AG04450 (cell line): ENCODE data around the gene ZBTB32. TPM values are rescaled to one million over a fixed set of nuclear protein-coding genes. Genes with fewer than 3 reads are reported as not detected.

Experiments used
- CTCF ChIA-PET: fragments of 300-600, 350-600 bp; formaldehyde crosslinking; extraction: SDS; loops from one replicate; lab custom pipeline; 2022; ENCODE audit warnings: antibody characterized with exemption, inconsistent platforms; lab: Charles Lee
- POLR2A ChIA-PET: fragments of 350-600 bp; formaldehyde crosslinking; extraction: SDS; loops from one replicate; lab custom pipeline; 2021; ENCODE audit warnings: antibody characterized with exemption, inconsistent platforms; lab: Yijun Ruan, JAX
- DNase-seq: peaks from one replicate; pipeline ENCODE4 v3.0.0-alpha.2; 2011; ENCODE audit warnings: low read depth, low spot score
- H3K27ac ChIP-seq: one replicate; pipeline ENCODE4 v1.5.1; 2012; ENCODE audit warnings: low read depth, low read length, control low read depth
- H3K27me3 ChIP-seq: one replicate; pipeline ENCODE4 v1.6.0; 2012; ENCODE audit warnings: low read length; ENCODE audit not compliant: control insufficient read depth, insufficient read depth
- H3K4me3 ChIP-seq: 2 replicates; pipeline ENCODE4 v1.5.1; 2011; ENCODE audit warnings: mild to moderate bottlenecking, low read depth, low read length, control low read depth
- H3K9me3 ChIP-seq: 2 replicates; pipeline ENCODE4 v1.5.1; 2012; ENCODE audit warnings: low read length; ENCODE audit not compliant: control insufficient read depth, insufficient read depth
- polyA plus RNA-seq: library from polyadenylated mRNA; depleted of rRNA; stranded (reverse); fragments of >200 nt; gene quantifications from 2 replicates; pipeline ENCODE4 v1.2.3, GENCODE V29; 2011
- TF ChIP-seq, protein P1 (sequence below): IDR thresholded peaks from 2 replicates; pipeline ENCODE4 v1.5.1; 2011; ENCODE audit warnings: low read depth, low read length, control low read depth, inconsistent platforms

ZBTB32 gene
- polyA plus RNA-seq, 1 experiment = not detected

DNA sequence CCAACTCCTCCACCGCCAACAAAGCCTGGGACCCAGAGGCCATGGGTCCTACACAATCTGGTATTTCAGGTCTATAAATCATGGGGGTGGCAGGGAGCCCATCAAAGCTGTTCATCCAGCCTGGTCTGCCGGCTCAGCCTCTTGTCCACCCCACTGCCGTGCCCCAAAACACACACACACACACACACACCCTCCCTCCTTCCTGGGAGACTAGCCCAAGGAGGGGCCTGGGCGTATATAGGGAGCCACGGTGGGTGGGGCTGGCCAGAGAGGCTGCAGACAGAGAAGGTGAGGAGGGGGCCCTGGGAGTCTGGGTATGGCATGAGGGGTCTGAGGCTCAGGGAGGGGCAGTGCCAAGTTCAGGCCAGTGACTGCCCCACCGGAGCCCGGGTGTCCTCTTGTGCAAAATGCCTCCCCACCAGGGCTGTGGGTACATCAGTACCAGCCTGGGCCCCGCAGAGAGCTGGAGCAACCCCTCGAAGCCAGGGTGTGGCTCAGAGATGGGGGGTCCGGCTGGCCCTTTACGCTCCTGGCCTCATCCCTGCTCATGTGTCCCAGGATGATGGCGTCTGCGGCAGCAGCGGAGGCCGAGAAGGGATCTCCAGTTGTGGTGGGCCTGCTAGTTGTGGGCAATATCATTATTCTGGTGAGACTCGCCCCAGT, 38.0 kb upstream of the ZBTB32 start, which contains the start of gene UPK1A:
Gene UPK1A (plus strand): TSS at position 267 of the 663 bp plus-strand sequence. CDS start 296 bp downstream, at position 563.
- H3K4me3 ChIP-seq = no peak within 1 kb of the TSS
- ChIA-PET CTCF (no interaction called here), POLR2A (no interaction called here)
- peaks cover 6% of the 10 kb centered on the region for H3K27me3 ChIP-seq
- TF ChIP-seq, protein P1, sequence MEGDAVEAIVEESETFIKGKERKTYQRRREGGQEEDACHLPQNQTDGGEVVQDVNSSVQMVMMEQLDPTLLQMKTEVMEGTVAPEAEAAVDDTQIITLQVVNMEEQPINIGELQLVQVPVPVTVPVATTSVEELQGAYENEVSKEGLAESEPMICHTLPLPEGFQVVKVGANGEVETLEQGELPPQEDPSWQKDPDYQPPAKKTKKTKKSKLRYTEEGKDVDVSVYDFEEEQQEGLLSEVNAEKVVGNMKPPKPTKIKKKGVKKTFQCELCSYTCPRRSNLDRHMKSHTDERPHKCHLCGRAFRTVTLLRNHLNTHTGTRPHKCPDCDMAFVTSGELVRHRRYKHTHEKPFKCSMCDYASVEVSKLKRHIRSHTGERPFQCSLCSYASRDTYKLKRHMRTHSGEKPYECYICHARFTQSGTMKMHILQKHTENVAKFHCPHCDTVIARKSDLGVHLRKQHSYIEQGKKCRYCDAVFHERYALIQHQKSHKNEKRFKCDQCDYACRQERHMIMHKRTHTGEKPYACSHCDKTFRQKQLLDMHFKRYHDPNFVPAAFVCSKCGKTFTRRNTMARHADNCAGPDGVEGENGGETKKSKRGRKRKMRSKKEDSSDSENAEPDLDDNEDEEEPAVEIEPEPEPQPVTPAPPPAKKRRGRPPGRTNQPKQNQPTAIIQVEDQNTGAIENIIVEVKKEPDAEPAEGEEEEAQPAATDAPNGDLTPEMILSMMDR = no peak
- no peaks in the 10 kb centered on the region for H3K9me3 ChIP-seq
- no peak within 1 kb of the TSS for H3K27ac ChIP-seq
- no peak for DNase-seq

DNA sequence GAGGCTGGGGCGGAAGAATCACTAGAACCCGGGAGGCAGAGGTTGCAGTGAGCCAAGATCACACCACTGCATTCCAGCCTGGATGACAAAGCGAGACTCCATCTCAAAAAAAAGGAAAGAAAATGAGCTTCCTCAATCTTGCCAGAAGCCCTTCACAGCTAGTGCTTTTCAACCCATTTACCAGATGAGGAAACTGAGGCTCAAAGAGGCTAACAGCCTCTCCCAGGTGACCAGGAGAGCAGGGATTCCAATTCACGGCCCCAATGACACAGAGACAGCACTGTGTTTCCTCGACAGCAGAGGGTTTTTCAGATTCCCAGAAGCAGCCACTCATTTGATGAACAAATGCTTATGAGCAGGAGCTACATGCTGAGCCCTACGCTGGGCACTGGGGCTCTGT, 34.8 kb upstream of the ZBTB32 start:
- Histone ChIP-seq H3K4me3 (no peak overlapping the region), H3K27me3 (peaks cover 9% of the 10 kb centered on the region), H3K9me3 (no peaks in the 10 kb centered on the region; the same call in 1 of the 2 replicates), H3K27ac (no peak overlapping the region)
- TF ChIP-seq, protein P1 = no peak
- DNase-seq = no peak
- CTCF ChIA-PET = interaction anchor here (0.5 kb wide), 1 partner anchor 552 kb away, joined by 8 read pairs; no protein-coding TSS in a partner anchor
- POLR2A ChIA-PET = interaction anchor here (0.9 kb wide), 1 partner anchor 9 kb away, joined by 8 read pairs; no protein-coding TSS in a partner anchor

DNA sequence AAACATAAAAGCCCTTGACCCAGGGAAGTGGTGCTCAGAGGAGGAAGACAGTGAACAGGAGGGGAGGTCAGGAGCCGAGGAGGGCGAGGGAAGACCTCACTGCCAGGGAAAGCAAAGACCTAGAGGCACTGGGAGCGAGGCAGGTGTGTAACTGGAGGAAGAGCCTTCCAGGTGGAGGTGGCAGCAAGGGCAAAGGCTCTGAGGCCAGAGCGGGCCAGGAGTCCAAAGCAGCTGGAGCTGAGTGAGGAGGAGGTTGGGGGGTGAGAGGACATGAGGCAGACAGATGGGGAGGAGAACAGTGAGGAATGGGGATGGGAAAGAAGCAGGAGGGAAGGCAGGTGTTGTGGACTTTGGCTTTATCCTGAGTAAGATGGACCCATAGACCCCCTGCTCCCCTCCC, 34.4 kb upstream of the ZBTB32 start:
- Histone ChIP-seq H3K27ac (no peak overlapping the region), H3K4me3 (no peak overlapping the region), H3K27me3 (peaks cover 9% of the 10 kb centered on the region), H3K9me3 (no peaks in the 10 kb centered on the region; the same call in 1 of the 2 replicates)
- TF ChIP-seq, protein P1 = no peak
- no peak for DNase-seq
- POLR2A ChIA-PET = interaction anchor here (0.9 kb wide), 1 partner anchor 10 kb away, joined by 8 read pairs; no protein-coding TSS in a partner anchor
- CTCF ChIA-PET = no interaction called here

DNA sequence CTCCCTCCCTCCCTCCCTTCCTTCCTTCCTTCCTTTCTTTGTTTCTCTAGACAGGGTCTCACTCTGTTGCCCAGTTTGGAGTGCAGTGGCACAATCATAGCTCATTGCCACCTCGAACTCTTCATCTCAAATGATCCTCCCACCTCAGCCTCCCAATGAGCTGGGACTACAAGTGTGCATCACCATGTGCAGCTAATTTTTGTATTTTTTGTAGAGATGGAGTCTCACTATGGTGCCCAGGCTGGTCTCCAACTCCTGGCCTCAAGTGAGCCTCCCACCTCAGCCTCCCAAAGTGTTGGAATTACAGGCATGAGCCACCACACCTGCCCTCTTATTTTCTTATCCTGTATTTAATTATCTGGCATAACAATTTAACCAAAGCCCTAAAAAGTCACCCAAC, 33.7 kb upstream of the ZBTB32 start:
- no peaks in the 10 kb centered on the region; the same call in 1 of the 2 replicates for H3K9me3 ChIP-seq
- no peak for DNase-seq
- ChIA-PET POLR2A (no interaction called here), CTCF (no interaction called here)
- H3K27me3 ChIP-seq = peaks cover 9% of the 10 kb centered on the region
- no peak overlapping the region for H3K4me3 ChIP-seq
- no peak overlapping the region for H3K27ac ChIP-seq
- TF ChIP-seq, protein P1 = no peak

DNA sequence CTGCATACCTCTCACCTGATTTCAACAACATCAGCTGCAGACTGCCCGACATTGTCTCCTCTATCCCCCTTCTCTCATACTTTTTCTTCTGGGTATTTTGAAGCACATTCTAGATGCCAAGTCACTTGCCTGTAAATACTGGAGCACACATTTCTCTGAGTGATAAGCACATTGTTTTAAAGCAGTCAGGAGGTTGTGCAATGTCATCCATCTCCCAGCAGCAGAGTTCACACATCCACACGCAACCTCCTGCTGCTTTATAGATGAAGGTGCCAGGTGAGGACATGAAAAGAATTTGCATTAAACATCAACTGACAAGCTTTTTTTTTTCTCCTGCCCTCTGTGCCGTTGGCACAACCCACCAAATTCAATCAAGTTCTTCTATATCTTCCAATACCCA, 32.5 kb upstream of the ZBTB32 start:
- CTCF ChIA-PET = no interaction called here
- H3K4me3 ChIP-seq = no peak overlapping the region

More for the DNA sequence above, 32.5 kb upstream of the ZBTB32 start:
- Histone ChIP-seq H3K27me3 (peaks cover 9% of the 10 kb centered on the region), H3K27ac (no peak overlapping the region), H3K9me3 (no peaks in the 10 kb centered on the region; the same call in 1 of the 2 replicates)
- TF ChIP-seq, protein P1 = no peak
- DNase-seq = no peak
- POLR2A ChIA-PET = no interaction called here
